WTC11 (cell line): Measurements from ENCODE around the gene RPS16. TPM values are rescaled to one million over a fixed set of nuclear protein-coding genes. Genes with fewer than 3 reads are reported as not detected.

Experiments used
- ATAC-seq: fragments of 200-7000 bp; cut with Tn5 transposase; 2 replicates; pipeline ENCODE4 v1.10.0; 2021; ENCODE audit warnings: mild to moderate bottlenecking, moderate library complexity
- CTCF ChIA-PET: fragments of 300-600 bp; sonication (Branson Sonifier 250); formaldehyde crosslinking; loops from one replicate; lab custom pipeline; 2021; ENCODE audit warnings: antibody characterized with exemption; lab: Charles Lee
- POLR2A ChIA-PET: fragments of 350-600 bp; sonication (Branson Sonifier 250); formaldehyde crosslinking; loops from one replicate; lab custom pipeline; 2021; ENCODE audit warnings: antibody characterized with exemption; lab: Charles Lee
- DNase-seq: peaks from one replicate; pipeline ENCODE4 v3.0.0; 2021; ENCODE audit warnings: low spot score
- H3K27ac Mint-ChIP-seq: 2 replicates; pipeline ENCODE4 v1.8.0; 2021; ENCODE audit warnings: mixed read lengths
- H3K27me3 Mint-ChIP-seq: 2 replicates; pipeline ENCODE4 v1.8.0; 2021; ENCODE audit warnings: low read depth, mild to moderate bottlenecking, moderate library complexity, mixed read lengths
- H3K36me3 Mint-ChIP-seq: 2 replicates; pipeline ENCODE4 v1.8.0; 2021; ENCODE audit warnings: mixed read lengths
- H3K4me1 Mint-ChIP-seq: 2 replicates; pipeline ENCODE4 v1.8.0; 2022; ENCODE audit warnings: mixed read lengths
- H3K4me3 Mint-ChIP-seq: 2 replicates; pipeline ENCODE4 v1.8.0; 2021; ENCODE audit warnings: mild to moderate bottlenecking, moderate library complexity, mixed read lengths
- H3K9me3 Mint-ChIP-seq: 2 replicates; pipeline ENCODE4 v1.8.0; 2021; ENCODE audit warnings: mixed read lengths
- AR ChIP-seq: fragments of 250-450 bp; sonication (Bioruptor Pico); IDR thresholded peaks from 2 replicates; pipeline ENCODE4 v1.9.0; 2021; ENCODE audit warnings: mild to moderate bottlenecking
- ATF1 ChIP-seq: sonication (generic); formaldehyde crosslinking; IDR thresholded peaks from 2 replicates; pipeline ENCODE4 v1.8.1; 2023; ENCODE audit warnings: mild to moderate bottlenecking, moderate library complexity, missing genetic modification reagents
- CREM ChIP-seq: sonication (generic); formaldehyde crosslinking; IDR thresholded peaks from 2 replicates; pipeline ENCODE4 v1.8.1; 2022; ENCODE audit warnings: mild to moderate bottlenecking, missing genetic modification reagents, moderate library complexity
- E2F4 ChIP-seq: sonication (generic); formaldehyde crosslinking; IDR thresholded peaks from 2 replicates; pipeline ENCODE4 v1.8.1; 2022; ENCODE audit warnings: low read depth, mild to moderate bottlenecking, moderate library complexity, missing genetic modification reagents, borderline replicate concordance
- ESRRA ChIP-seq: sonication (generic); formaldehyde crosslinking; IDR thresholded peaks from 2 replicates; pipeline ENCODE4 v1.8.1; 2022; ENCODE audit warnings: mild to moderate bottlenecking, missing genetic modification reagents, borderline replicate concordance
- FOXJ3 ChIP-seq: sonication (generic); formaldehyde crosslinking; IDR thresholded peaks from 2 replicates; pipeline ENCODE4 v1.9.0; 2021; ENCODE audit warnings: missing genetic modification reagents, mild to moderate bottlenecking, borderline replicate concordance
- FOXK1 ChIP-seq: sonication (generic); formaldehyde crosslinking; IDR thresholded peaks from 2 replicates; pipeline ENCODE4 v1.8.0; 2022; ENCODE audit warnings: mild to moderate bottlenecking, moderate library complexity, missing genetic modification reagents
- GABPB1 ChIP-seq: sonication (generic); formaldehyde crosslinking; IDR thresholded peaks from 2 replicates; pipeline ENCODE4 v1.8.1; 2023; ENCODE audit warnings: mild to moderate bottlenecking, missing genetic modification reagents
- GRHL2 ChIP-seq: fragments of 250-450 bp; sonication (Bioruptor Pico); IDR thresholded peaks from 2 replicates; pipeline ENCODE4 v1.8.0; 2022; ENCODE audit warnings: mild to moderate bottlenecking, moderate library complexity; ENCODE audit not compliant: insufficient replicate concordance, severe bottlenecking
- HMGXB4 ChIP-seq: sonication (generic); formaldehyde crosslinking; IDR thresholded peaks from 2 replicates; pipeline ENCODE4 v1.8.1; 2023; ENCODE audit warnings: mild to moderate bottlenecking, moderate library complexity, missing genetic modification reagents
- IRF1 ChIP-seq: sonication (generic); formaldehyde crosslinking; IDR thresholded peaks from 2 replicates; pipeline ENCODE4 v1.8.0; 2023; ENCODE audit warnings: missing genetic modification reagents
- JUN ChIP-seq: sonication (generic); formaldehyde crosslinking; IDR thresholded peaks from 2 replicates; pipeline ENCODE4 v1.8.0; 2023; ENCODE audit warnings: mild to moderate bottlenecking, missing genetic modification reagents
- KAT7 ChIP-seq: sonication (generic); formaldehyde crosslinking; IDR thresholded peaks from 2 replicates; pipeline ENCODE4 v1.8.1; 2023; ENCODE audit warnings: missing genetic modification reagents, mild to moderate bottlenecking, borderline replicate concordance
- MYBL2 ChIP-seq: sonication (generic); formaldehyde crosslinking; IDR thresholded peaks from 2 replicates; pipeline ENCODE4 v1.8.1; 2023; ENCODE audit warnings: mild to moderate bottlenecking, moderate library complexity, missing genetic modification reagents
- NFYB ChIP-seq: sonication (generic); formaldehyde crosslinking; conservative IDR thresholded peaks from 2 replicates; pipeline ENCODE4 v1.8.0; 2022; ENCODE audit warnings: low read depth, missing genetic modification reagents
- NR2C2 ChIP-seq: sonication (generic); formaldehyde crosslinking; IDR thresholded peaks from 2 replicates; pipeline ENCODE4 v1.8.0; 2022; ENCODE audit warnings: mild to moderate bottlenecking, missing genetic modification reagents
- OVOL2 ChIP-seq: fragments of 250-450 bp; sonication (Bioruptor Pico); IDR thresholded peaks from 2 replicates; pipeline ENCODE4 v1.9.0; 2021; ENCODE audit warnings: mild to moderate bottlenecking, borderline replicate concordance
- PRRX2 ChIP-seq: fragments of 250-450 bp; sonication (Bioruptor Pico); IDR thresholded peaks from 2 replicates; pipeline ENCODE4 v1.8.0; 2021; ENCODE audit warnings: mild to moderate bottlenecking
- ZNF263 ChIP-seq: sonication (generic); formaldehyde crosslinking; IDR thresholded peaks from 2 replicates; pipeline ENCODE4 v1.8.1; 2022; ENCODE audit warnings: low read depth, mild to moderate bottlenecking, moderate library complexity, missing genetic modification reagents
- ZNF423 ChIP-seq: fragments of 250-450 bp; sonication (Bioruptor Pico); IDR thresholded peaks from 2 replicates; pipeline ENCODE4 v2.1.2; 2022; ENCODE audit warnings: mild to moderate bottlenecking, moderate library complexity
- ZNF425 ChIP-seq: fragments of 250-450 bp; sonication (Bioruptor Pico); conservative IDR thresholded peaks from 2 replicates; pipeline ENCODE4 v1.9.0; 2021; ENCODE audit warnings: mild to moderate bottlenecking
- total RNA-seq: library from RNA; stranded (reverse); gene quantifications from 3 replicates; pipeline ENCODE4 v1.2.3, GENCODE V29; 2021

The RPS16 gene
- total RNA-seq, 1 experiment from 2014 or later: 2,962 TPM

GRCh38 chr19:39410831-39411080 is 25.0 kb downstream of the RPS16 start (continued):
- TF ChIP-seq E2F4 (CRISPR knock-in tag): no peak
- no peak for TF ChIP-seq KAT7 (CRISPR knock-in tag)
- TF ChIP-seq OVOL2 (CRISPR knock-in tag): no peak
- TF ChIP-seq FOXJ3 (CRISPR knock-in tag): no peak
- no peak for TF ChIP-seq ZNF425 (CRISPR knock-in tag)
- no peak for TF ChIP-seq GRHL2
- TF ChIP-seq ZNF423 (CRISPR knock-in tag): no peak
- no peak for TF ChIP-seq GABPB1 (CRISPR knock-in tag)
- no peak for TF ChIP-seq PRRX2 (CRISPR knock-in tag)
- TF ChIP-seq IRF1: no peak
- TF ChIP-seq NR2C2: no peak
- TF ChIP-seq, all 79 proteins: peak for 0

- DNase-seq: peak; percentile 49
- peaks cover 52% of the 10 kb centered on the region for H3K4me1 Mint-ChIP-seq
- H3K27ac Mint-ChIP-seq: peak overlapping the region; percentile 84
- H3K4me3 Mint-ChIP-seq: peak overlapping the region; percentile 99
- H3K27me3 Mint-ChIP-seq: no peaks in the 10 kb centered on the region
- TF ChIP-seq ATF1 (CRISPR knock-in tag): no peak
- peak; percentile 57; the same call in 1 of the 2 replicates for TF ChIP-seq ZNF263 (CRISPR knock-in tag)
- TF ChIP-seq AR (CRISPR knock-in tag): peak; percentile 55; the same call in 1 of the 2 replicates
- TF ChIP-seq, all 79 proteins: peak for 2
- CTCF ChIA-PET: no interaction called here
- POLR2A ChIA-PET: no interaction called here
- Mint-ChIP-seq H3K36me3 (peaks cover 8% of the 10 kb centered on the region; the same call in 1 of the 2 replicates), H3K9me3 (no peaks in the 10 kb centered on the region)
- no peak for ATAC-seq
Observed at GRCh38 chr19:39410017-39410830, 25.5 kb downstream of the RPS16 start.

GRCh38 chr19:39409208-39410016 is 26.3 kb downstream of the RPS16 start:
- CTCF ChIA-PET: interaction anchor here (1.0 to 4.3 kb wide), 2 partner anchors 12 to 18 kb away, joined by 3 to 38 read pairs; partner anchors contain the start of genes MED29 and PAF1
- peaks cover 8% of the 10 kb centered on the region; the same call in 1 of the 2 replicates for H3K36me3 Mint-ChIP-seq
- H3K4me3 Mint-ChIP-seq: peak overlapping the region; percentile 99
- DNase-seq: peak; percentile 96
- ATAC-seq: no peak
- no peaks in the 10 kb centered on the region for H3K9me3 Mint-ChIP-seq
- peak overlapping the region; percentile 87 for H3K27ac Mint-ChIP-seq
- H3K4me1 Mint-ChIP-seq: peaks cover 52% of the 10 kb centered on the region
- POLR2A ChIA-PET: interaction anchor here (0.6 to 2.2 kb wide), 4 partner anchors 18 to 284 kb away, joined by 3 to 9 read pairs (median 6); partner anchors contain the start of genes MED29, PAF1, PAK4 and RPS16
- no peaks in the 10 kb centered on the region for H3K27me3 Mint-ChIP-seq
- TF ChIP-seq HMGXB4 (CRISPR knock-in tag) (no peak), ESRRA (CRISPR knock-in tag) (no peak), NFYB (CRISPR knock-in tag) (no peak), FOXK1 (CRISPR knock-in tag) (0 out of 2 replicates have a peak, but pooled peaks have one; percentile 38), CREM (CRISPR knock-in tag) (peak; percentile 92), MYBL2 (CRISPR knock-in tag) (no peak), JUN (CRISPR knock-in tag) (0 out of 2 replicates have a peak, but pooled peaks have one; percentile 59)
